WTC11 (cell line): Measurements from ENCODE around the gene SHD. TPM values are rescaled to one million over a fixed set of nuclear protein-coding genes. Genes with fewer than 3 reads are reported as not detected.

Experiments used
- ATF1 ChIP-seq: sonication (generic); formaldehyde crosslinking; IDR thresholded peaks from 2 replicates; pipeline ENCODE4 v1.8.1; 2023; ENCODE audit warnings: mild to moderate bottlenecking, moderate library complexity, missing genetic modification reagents
- CBFB ChIP-seq: sonication (generic); formaldehyde crosslinking; IDR thresholded peaks from 2 replicates; pipeline ENCODE4 v1.8.1; 2022; ENCODE audit warnings: mild to moderate bottlenecking, low read depth, missing genetic modification reagents
- CREB1 ChIP-seq: sonication (generic); formaldehyde crosslinking; IDR thresholded peaks from 2 replicates; pipeline ENCODE4 v1.8.0; 2023; ENCODE audit warnings: mild to moderate bottlenecking, missing genetic modification reagents
- ETV6 ChIP-seq: sonication (generic); formaldehyde crosslinking; IDR thresholded peaks from 2 replicates; pipeline ENCODE4 v1.8.1; 2022; ENCODE audit warnings: mild to moderate bottlenecking, missing genetic modification reagents
- GABPB1 ChIP-seq: sonication (generic); formaldehyde crosslinking; IDR thresholded peaks from 2 replicates; pipeline ENCODE4 v1.8.1; 2023; ENCODE audit warnings: mild to moderate bottlenecking, missing genetic modification reagents
- KAT7 ChIP-seq: sonication (generic); formaldehyde crosslinking; IDR thresholded peaks from 2 replicates; pipeline ENCODE4 v1.8.1; 2023; ENCODE audit warnings: missing genetic modification reagents, mild to moderate bottlenecking, borderline replicate concordance
- RELA ChIP-seq: sonication (generic); formaldehyde crosslinking; IDR thresholded peaks from 2 replicates; pipeline ENCODE4 v1.8.1; 2022; ENCODE audit warnings: missing genetic modification reagents, mild to moderate bottlenecking, borderline replicate concordance
- ZNF138 ChIP-seq: sonication (generic); formaldehyde crosslinking; conservative IDR thresholded peaks from 2 replicates; pipeline ENCODE4 v1.8.1; 2022; ENCODE audit warnings: mild to moderate bottlenecking, moderate library complexity, missing genetic modification reagents
- ZNF423 ChIP-seq: fragments of 250-450 bp; sonication (Bioruptor Pico); IDR thresholded peaks from 2 replicates; pipeline ENCODE4 v2.1.2; 2022; ENCODE audit warnings: mild to moderate bottlenecking, moderate library complexity
- total RNA-seq: library from RNA; stranded (reverse); gene quantifications from 3 replicates; pipeline ENCODE4 v1.2.3, GENCODE V29; 2021
- TF ChIP-seq, protein P1 (sequence below): sonication (generic); formaldehyde crosslinking; IDR thresholded peaks from 2 replicates; pipeline ENCODE4 v1.8.0; 2022; ENCODE audit warnings: mild to moderate bottlenecking, missing genetic modification reagents
- TF ChIP-seq, protein P2 (sequence below): sonication (generic); formaldehyde crosslinking; IDR thresholded peaks from 2 replicates; pipeline ENCODE4 v1.8.0; 2022; ENCODE audit warnings: missing genetic modification reagents
- TF ChIP-seq, protein P3 (sequence below): sonication (generic); formaldehyde crosslinking; IDR thresholded peaks from 2 replicates; pipeline ENCODE4 v1.8.0; 2023; ENCODE audit warnings: missing genetic modification reagents, mild to moderate bottlenecking, borderline replicate concordance
- TF ChIP-seq, protein P4 (sequence below): fragments of 250-450 bp; sonication (Bioruptor Pico); IDR thresholded peaks from 2 replicates; pipeline ENCODE4 v1.9.0; 2021; ENCODE audit warnings: moderate library complexity, mild to moderate bottlenecking, inconsistent platforms, borderline replicate concordance
- TF ChIP-seq, protein P5 (sequence below): fragments of 250-450 bp; sonication (Bioruptor Pico); IDR thresholded peaks from 2 replicates; pipeline ENCODE4 v1.8.0; 2021; ENCODE audit warnings: mild to moderate bottlenecking
- TF ChIP-seq, protein P6 (sequence below): sonication (generic); formaldehyde crosslinking; IDR thresholded peaks from 2 replicates; pipeline ENCODE4 v1.8.0; 2022; ENCODE audit warnings: mild to moderate bottlenecking, missing genetic modification reagents

Gene SHD
- total RNA-seq, 1 experiment from 2014 or later = 3.4 TPM

DNA sequence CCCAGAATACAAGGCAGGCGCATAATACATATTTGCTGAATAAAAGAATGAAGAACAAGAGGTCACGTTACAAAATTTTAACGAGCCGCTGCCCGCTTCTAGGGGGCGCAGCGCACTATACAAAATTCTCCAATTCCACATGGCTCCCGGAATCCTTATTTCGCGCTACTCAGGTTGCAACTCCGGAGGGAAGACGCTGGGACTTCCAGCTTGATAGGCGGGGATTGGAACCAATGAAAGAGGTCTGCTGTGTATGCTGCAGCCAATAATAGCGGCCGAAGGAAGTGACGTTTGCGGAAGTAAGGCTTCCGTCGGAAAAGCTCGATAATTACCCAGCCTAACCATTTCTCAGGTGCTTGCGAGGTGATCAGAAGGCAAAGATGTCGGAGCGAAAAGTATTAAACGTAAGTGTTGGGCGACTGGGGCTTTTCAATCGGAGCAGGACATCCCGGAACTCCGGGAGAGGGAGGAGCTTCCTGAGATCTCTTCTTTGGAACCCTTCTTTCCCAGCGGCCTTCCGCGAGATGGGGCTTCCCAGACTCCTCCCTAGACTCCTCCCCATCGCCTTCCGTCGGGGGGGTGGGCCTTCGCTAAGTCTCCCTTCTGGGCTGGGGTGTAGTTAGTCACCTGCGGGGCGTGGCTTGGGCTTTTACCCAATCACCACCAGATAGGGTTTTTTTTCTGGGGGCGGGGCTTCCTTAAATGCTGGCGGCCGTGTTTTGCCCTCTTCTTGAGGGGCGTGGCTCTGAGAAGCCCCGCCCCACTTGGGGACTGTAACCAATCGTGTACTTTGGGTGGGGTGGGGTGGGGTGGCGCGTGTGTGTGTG, 32.1 kb upstream of the SHD start, which contains the start of gene YJU2 (continued):
- TF ChIP-seq CREB1 (CRISPR knock-in tag) = peak; percentile 82
- TF ChIP-seq, protein P1, sequence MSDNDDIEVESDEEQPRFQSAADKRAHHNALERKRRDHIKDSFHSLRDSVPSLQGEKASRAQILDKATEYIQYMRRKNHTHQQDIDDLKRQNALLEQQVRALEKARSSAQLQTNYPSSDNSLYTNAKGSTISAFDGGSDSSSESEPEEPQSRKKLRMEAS (CRISPR knock-in tag) = peak; percentile 80
- no peak for TF ChIP-seq ZNF423 (CRISPR knock-in tag)
- no peak for TF ChIP-seq CBFB (CRISPR knock-in tag)
- no peak for TF ChIP-seq KAT7 (CRISPR knock-in tag)
- TF ChIP-seq, protein P2, sequence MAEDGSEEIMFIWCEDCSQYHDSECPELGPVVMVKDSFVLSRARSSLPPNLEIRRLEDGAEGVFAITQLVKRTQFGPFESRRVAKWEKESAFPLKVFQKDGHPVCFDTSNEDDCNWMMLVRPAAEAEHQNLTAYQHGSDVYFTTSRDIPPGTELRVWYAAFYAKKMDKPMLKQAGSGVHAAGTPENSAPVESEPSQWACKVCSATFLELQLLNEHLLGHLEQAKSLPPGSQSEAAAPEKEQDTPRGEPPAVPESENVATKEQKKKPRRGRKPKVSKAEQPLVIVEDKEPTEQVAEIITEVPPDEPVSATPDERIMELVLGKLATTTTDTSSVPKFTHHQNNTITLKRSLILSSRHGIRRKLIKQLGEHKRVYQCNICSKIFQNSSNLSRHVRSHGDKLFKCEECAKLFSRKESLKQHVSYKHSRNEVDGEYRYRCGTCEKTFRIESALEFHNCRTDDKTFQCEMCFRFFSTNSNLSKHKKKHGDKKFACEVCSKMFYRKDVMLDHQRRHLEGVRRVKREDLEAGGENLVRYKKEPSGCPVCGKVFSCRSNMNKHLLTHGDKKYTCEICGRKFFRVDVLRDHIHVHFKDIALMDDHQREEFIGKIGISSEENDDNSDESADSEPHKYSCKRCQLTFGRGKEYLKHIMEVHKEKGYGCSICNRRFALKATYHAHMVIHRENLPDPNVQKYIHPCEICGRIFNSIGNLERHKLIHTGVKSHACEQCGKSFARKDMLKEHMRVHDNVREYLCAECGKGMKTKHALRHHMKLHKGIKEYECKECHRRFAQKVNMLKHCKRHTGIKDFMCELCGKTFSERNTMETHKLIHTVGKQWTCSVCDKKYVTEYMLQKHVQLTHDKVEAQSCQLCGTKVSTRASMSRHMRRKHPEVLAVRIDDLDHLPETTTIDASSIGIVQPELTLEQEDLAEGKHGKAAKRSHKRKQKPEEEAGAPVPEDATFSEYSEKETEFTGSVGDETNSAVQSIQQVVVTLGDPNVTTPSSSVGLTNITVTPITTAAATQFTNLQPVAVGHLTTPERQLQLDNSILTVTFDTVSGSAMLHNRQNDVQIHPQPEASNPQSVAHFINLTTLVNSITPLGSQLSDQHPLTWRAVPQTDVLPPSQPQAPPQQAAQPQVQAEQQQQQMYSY (CRISPR knock-in tag) = no peak
- TF ChIP-seq, protein P3, sequence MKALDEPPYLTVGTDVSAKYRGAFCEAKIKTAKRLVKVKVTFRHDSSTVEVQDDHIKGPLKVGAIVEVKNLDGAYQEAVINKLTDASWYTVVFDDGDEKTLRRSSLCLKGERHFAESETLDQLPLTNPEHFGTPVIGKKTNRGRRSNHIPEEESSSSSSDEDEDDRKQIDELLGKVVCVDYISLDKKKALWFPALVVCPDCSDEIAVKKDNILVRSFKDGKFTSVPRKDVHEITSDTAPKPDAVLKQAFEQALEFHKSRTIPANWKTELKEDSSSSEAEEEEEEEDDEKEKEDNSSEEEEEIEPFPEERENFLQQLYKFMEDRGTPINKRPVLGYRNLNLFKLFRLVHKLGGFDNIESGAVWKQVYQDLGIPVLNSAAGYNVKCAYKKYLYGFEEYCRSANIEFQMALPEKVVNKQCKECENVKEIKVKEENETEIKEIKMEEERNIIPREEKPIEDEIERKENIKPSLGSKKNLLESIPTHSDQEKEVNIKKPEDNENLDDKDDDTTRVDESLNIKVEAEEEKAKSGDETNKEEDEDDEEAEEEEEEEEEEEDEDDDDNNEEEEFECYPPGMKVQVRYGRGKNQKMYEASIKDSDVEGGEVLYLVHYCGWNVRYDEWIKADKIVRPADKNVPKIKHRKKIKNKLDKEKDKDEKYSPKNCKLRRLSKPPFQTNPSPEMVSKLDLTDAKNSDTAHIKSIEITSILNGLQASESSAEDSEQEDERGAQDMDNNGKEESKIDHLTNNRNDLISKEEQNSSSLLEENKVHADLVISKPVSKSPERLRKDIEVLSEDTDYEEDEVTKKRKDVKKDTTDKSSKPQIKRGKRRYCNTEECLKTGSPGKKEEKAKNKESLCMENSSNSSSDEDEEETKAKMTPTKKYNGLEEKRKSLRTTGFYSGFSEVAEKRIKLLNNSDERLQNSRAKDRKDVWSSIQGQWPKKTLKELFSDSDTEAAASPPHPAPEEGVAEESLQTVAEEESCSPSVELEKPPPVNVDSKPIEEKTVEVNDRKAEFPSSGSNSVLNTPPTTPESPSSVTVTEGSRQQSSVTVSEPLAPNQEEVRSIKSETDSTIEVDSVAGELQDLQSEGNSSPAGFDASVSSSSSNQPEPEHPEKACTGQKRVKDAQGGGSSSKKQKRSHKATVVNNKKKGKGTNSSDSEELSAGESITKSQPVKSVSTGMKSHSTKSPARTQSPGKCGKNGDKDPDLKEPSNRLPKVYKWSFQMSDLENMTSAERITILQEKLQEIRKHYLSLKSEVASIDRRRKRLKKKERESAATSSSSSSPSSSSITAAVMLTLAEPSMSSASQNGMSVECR = no peak
- TF ChIP-seq, protein P4, sequence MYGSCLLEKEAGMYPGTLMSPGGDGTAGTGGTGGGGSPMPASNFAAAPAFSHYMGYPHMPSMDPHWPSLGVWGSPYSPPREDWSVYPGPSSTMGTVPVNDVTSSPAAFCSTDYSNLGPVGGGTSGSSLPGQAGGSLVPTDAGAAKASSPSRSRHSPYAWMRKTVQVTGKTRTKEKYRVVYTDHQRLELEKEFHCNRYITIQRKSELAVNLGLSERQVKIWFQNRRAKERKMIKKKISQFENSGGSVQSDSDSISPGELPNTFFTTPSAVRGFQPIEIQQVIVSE (CRISPR knock-in tag) = no peak
- TF ChIP-seq ATF1 (CRISPR knock-in tag) = no peak
- no peak for TF ChIP-seq ETV6
- peak; percentile 77 for TF ChIP-seq GABPB1 (CRISPR knock-in tag)
- TF ChIP-seq RELA (CRISPR knock-in tag) = no peak
- TF ChIP-seq, protein P5, sequence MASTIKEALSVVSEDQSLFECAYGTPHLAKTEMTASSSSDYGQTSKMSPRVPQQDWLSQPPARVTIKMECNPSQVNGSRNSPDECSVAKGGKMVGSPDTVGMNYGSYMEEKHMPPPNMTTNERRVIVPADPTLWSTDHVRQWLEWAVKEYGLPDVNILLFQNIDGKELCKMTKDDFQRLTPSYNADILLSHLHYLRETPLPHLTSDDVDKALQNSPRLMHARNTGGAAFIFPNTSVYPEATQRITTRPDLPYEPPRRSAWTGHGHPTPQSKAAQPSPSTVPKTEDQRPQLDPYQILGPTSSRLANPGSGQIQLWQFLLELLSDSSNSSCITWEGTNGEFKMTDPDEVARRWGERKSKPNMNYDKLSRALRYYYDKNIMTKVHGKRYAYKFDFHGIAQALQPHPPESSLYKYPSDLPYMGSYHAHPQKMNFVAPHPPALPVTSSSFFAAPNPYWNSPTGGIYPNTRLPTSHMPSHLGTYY (CRISPR knock-in tag) = no peak
- no peak for TF ChIP-seq ZNF138
- TF ChIP-seq, protein P6, sequence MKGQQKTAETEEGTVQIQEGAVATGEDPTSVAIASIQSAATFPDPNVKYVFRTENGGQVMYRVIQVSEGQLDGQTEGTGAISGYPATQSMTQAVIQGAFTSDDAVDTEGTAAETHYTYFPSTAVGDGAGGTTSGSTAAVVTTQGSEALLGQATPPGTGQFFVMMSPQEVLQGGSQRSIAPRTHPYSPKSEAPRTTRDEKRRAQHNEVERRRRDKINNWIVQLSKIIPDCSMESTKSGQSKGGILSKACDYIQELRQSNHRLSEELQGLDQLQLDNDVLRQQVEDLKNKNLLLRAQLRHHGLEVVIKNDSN (CRISPR knock-in tag) = peak; percentile 56; the same call in 1 of the 2 replicates
